Spleen (tissue), 13 donors: ENCODE results near the gene IAPP. TPM values are rescaled to one million over a fixed set of nuclear protein-coding genes. Genes with fewer than 3 reads are reported as not detected.

Experiments used
- DNase-seq: peaks from one replicate; pipeline ENCODE4 v3.0.0-alpha.2; 2020
- H3K27ac ChIP-seq, 8 donors: fragments of 200-600 bp; sonication (generic) in 7 of 8; 1 replicate in 4 of 8; 2 replicates in 4 of 8; pipeline versions ENCODE4 v1.5.0 to v1.8.0; 2016 to 2021; ENCODE audit warnings: inconsistent platforms in 4 of 8, mild to moderate bottlenecking in 4 of 8, moderate library complexity in 1 of 8
- H3K27me3 ChIP-seq, 7 donors: fragments of 200-600 bp; sonication (generic) in 6 of 7; replicated peaks in 1 of 7; 1 replicate in 4 of 7; 2 replicates in 3 of 7; pipeline versions ENCODE4 v1.5.0 to v1.8.0; 2016 to 2021; ENCODE audit warnings: inconsistent platforms in 3 of 7, mild to moderate bottlenecking in 1 of 7
- H3K36me3 ChIP-seq, 6 donors: fragments of 200-600 bp; sonication (generic) in 5 of 6; 1 replicate in 4 of 6; 2 replicates in 2 of 6; pipeline versions ENCODE4 v1.5.0 to v1.8.0; 2016 to 2021; ENCODE audit warnings: inconsistent platforms in 2 of 6
- H3K4me1 ChIP-seq, 6 donors: fragments of 200-600 bp; sonication (generic) in 5 of 6; 1 replicate in 3 of 6; 2 replicates in 3 of 6; pipeline versions ENCODE4 v1.5.0 to v1.8.0; 2016 to 2021; ENCODE audit warnings: inconsistent platforms in 3 of 6
- H3K4me3 ChIP-seq, 8 donors: fragments of 200-600 bp; sonication (generic) in 7 of 8; 1 replicate in 4 of 8; 2 replicates in 4 of 8; pipeline versions ENCODE4 v1.5.0 to v1.8.0; 2016 to 2021; ENCODE audit warnings: inconsistent platforms in 4 of 8, mild to moderate bottlenecking in 4 of 8, moderate library complexity in 2 of 8
- H3K9me3 ChIP-seq, 8 donors: fragments of 200-600 bp; sonication (generic) in 7 of 8; 1 replicate in 4 of 8; 2 replicates in 4 of 8; pipeline versions ENCODE4 v1.5.0 to v1.8.0; 2016 to 2021; ENCODE audit warnings: inconsistent platforms in 4 of 8
- CTCF ChIP-seq, 11 experiments: fragments of 200-600 bp in 7 of 11; fragments of 450-650 bp in 4 of 11; sonication (generic) in 4 of 11; IDR thresholded peaks in 8 of 11; conservative IDR thresholded peaks in 3 of 11; 1 replicate in 7 of 11; 2 replicates in 4 of 11; pipeline versions ENCODE4 v1.4.0 to v1.8.0; 2016 to 2021; ENCODE audit warnings: antibody characterized with exemption in 11 of 11, inconsistent platforms in 4 of 11, mild to moderate bottlenecking in 1 of 11
- POLR2A ChIP-seq, 3 donors: fragments of 450-650 bp; IDR thresholded peaks; one replicate each; pipeline ENCODE4 v1.5.1; 2017; ENCODE audit warnings: antibody characterized with exemption in 3 of 3, mild to moderate bottlenecking in 1 of 3
- POLR2AphosphoS5 ChIP-seq, 3 donors: sonication (generic); formaldehyde crosslinking; IDR thresholded peaks; one replicate each; pipeline ENCODE4 v1.5.1; 2017; ENCODE audit warnings: antibody characterized with exemption in 3 of 3
- WGBS, 5 donors: extraction: QIAGEN DNeasy Blood & Tissue Kit in 3 of 5; methylation state at CpG; one replicate each; pipeline versions ENCODE4 v1.1.5 to v1.1.7; 2013 to 2018; 5-methylcytosine and 5-hydroxymethylcytosine counted together
- intact Hi-C: fragments of 100-400 bp; cut with DNase I; formaldehyde crosslinking; loops from one replicate; pipeline ENCODE4 v1.15.0; 2023; ENCODE audit warnings: low total_unique reads
- long read RNA-seq, 2 donors: transcript quantifications; one replicate each; lab custom pipeline, GENCODE V29; 2026
- polyA plus RNA-seq, 3 donors: library from polyadenylated mRNA; stranded (reverse); fragments of 200-250 nt; gene quantifications; one replicate each; pipeline ENCODE4 v1.2.1, GENCODE V29; 2013
- total RNA-seq, 7 donors: library from RNA; depleted of rRNA in 3 of 7; stranded (reverse); fragments of >200 nt in 3 of 7; fragmentation: NEBNext Ultra II Directional in 4 of 7; extraction: Animal tissue kit (Norgen Biotek cat#: 25700) in 4 of 7; gene quantifications; one replicate each; pipeline versions ENCODE4 v1.1.0 to v1.2.1, GENCODE V29; 2016 to 2021
- donor health status: healthy with polysubstance abuse.
- donor health status: DM: no; HTN: no; CAD: no; lungs with moderate emphysema.
- donor health status: DM: no; HTN: no; CAD: no.
- donor health status: Bipolar disorder and iron deficiency.
- donor health status: healthy.
- donor health status: DM: no; HTN: no; CAD: no.
- donor health status: DM: yes; HTN: yes; CAD: no.

The IAPP gene
- total RNA-seq, result not detected
- under 1 TPM in 2 of 3 donors, not detected in 1; 0.04 to 0.21 TPM for polyA plus RNA-seq
- long read RNA-seq, donor 1, result 0 reads
- long read RNA-seq, donor 2, partial matches to known transcripts, result 0 of 4 reads
- long read RNA-seq, donor 2, other reads (novel, unspliced or antisense), result 0 of 4 reads

GRCh38 chr12:21372602-21373001 lies at the start of gene IAPP:
IAPP (plus strand) TSS chr12:21372902; CDS start chr12:21373352, 450 bp downstream.
- no peaks in the 10 kb centered on the region for H3K9me3 ChIP-seq
- H3K36me3 ChIP-seq, result no peaks in the 10 kb centered on the region
- DNase-seq, result no peak
- WGBS, 5 donors, result 77 to 91% (median 86%) methylated on average over 2 of the region's 2 CpGs
- H3K27ac ChIP-seq, result no peak within 1 kb of the TSS
- H3K4me3 ChIP-seq, result no peak within 1 kb of the TSS
- H3K27me3 ChIP-seq, result no peaks in the 10 kb centered on the region
- no peak for TF ChIP-seq CTCF (IDR thresholded peaks at IDR 0.05 in 8 of 11, conservative IDR thresholded peaks at IDR 0.05 in 3 of 11)
- no peak for TF ChIP-seq POLR2A (IDR thresholded peaks at IDR 0.05)
- no peak for TF ChIP-seq POLR2AphosphoS5 (IDR thresholded peaks at IDR 0.05)
- intact Hi-C loops, result no loop called here
- H3K4me1 ChIP-seq, result no peaks in the 10 kb centered on the region

GRCh38 chr12:21323736-21324135 lies 49.0 kb upstream of the IAPP start:
- TF ChIP-seq POLR2AphosphoS5 (IDR thresholded peaks at IDR 0.05), result no peak
- no peak for TF ChIP-seq POLR2A (IDR thresholded peaks at IDR 0.05)
- TF ChIP-seq CTCF (IDR thresholded peaks at IDR 0.05 in 8 of 11, conservative IDR thresholded peaks at IDR 0.05 in 3 of 11), result no peak
- H3K4me3 ChIP-seq, result no peak overlapping the region
- H3K9me3 ChIP-seq, result peaks cover 0 to 36% (median 25%) of the 10 kb centered on the region in 8 donors
- no peaks in the 10 kb centered on the region for H3K27me3 ChIP-seq
- no peaks in the 10 kb centered on the region for H3K4me1 ChIP-seq
- WGBS, 5 donors, result 32 to 54% (median 38%) methylated on average over 2 of the region's 2 CpGs
- H3K27ac ChIP-seq, result no peak overlapping the region
- intact Hi-C loops, result no loop called here
- no peak for DNase-seq
- H3K36me3 ChIP-seq, result no peaks in the 10 kb centered on the region

GRCh38 chr12:21324551-21324950 lies 48.2 kb upstream of the IAPP start:
- Histone ChIP-seq H3K4me3 (no peak overlapping the region), H3K36me3 (no peaks in the 10 kb centered on the region), H3K4me1 (no peaks in the 10 kb centered on the region), H3K27me3 (no peaks in the 10 kb centered on the region), H3K9me3 (peaks cover 0 to 45% (median 28%) of the 10 kb centered on the region in 8 donors), H3K27ac (no peak overlapping the region)
- DNase-seq, result no peak
- WGBS, 5 donors, result 27 to 39% (median 30%) methylated on average over 1 of the region's 1 CpG
- TF ChIP-seq POLR2AphosphoS5 (IDR thresholded peaks at IDR 0.05) (no peak), POLR2A (IDR thresholded peaks at IDR 0.05) (no peak), CTCF (IDR thresholded peaks at IDR 0.05 in 8 of 11, conservative IDR thresholded peaks at IDR 0.05 in 3 of 11) (no peak)
- intact Hi-C loops, result no loop called here

GRCh38 chr12:21328578-21328977 lies 44.1 kb upstream of the IAPP start:
- no peak overlapping the region for H3K4me3 ChIP-seq
- TF ChIP-seq POLR2A (IDR thresholded peaks at IDR 0.05), result no peak
- TF ChIP-seq CTCF (IDR thresholded peaks at IDR 0.05 in 8 of 11, conservative IDR thresholded peaks at IDR 0.05 in 3 of 11), result no peak
- no peak for TF ChIP-seq POLR2AphosphoS5 (IDR thresholded peaks at IDR 0.05)
- H3K36me3 ChIP-seq, result no peaks in the 10 kb centered on the region
- H3K4me1 ChIP-seq, result no peaks in the 10 kb centered on the region
- no peak overlapping the region for H3K27ac ChIP-seq
- peaks cover 0 to 68% (median 46%) of the 10 kb centered on the region in 8 donors for H3K9me3 ChIP-seq
- intact Hi-C loops, result no loop called here
- no peak for DNase-seq
- H3K27me3 ChIP-seq, result no peaks in the 10 kb centered on the region
